Adrenal gland (tissue), 5 donors: ENCODE results near the gene GRB10.

ENCODE experiments used
- POLR2A ChIP-seq, 2 donors: fragments of 450-650 bp; IDR thresholded peaks; one replicate each; pipeline ENCODE4 v1.6.1; 2017; ENCODE audit warnings: antibody characterized with exemption in 2 of 2, mild to moderate bottlenecking in 2 of 2, moderate library complexity in 1 of 2
- TF ChIP-seq, protein P1 (sequence below), 6 experiments: fragments of 450-650 bp in 4 of 6; fragments of 200-600 bp in 2 of 6; sonication (generic) in 1 of 6; IDR thresholded peaks; 1 replicate in 5 of 6; 2 replicates in 1 of 6; pipeline versions ENCODE4 v1.5.1 to v1.8.0; 2016 to 2021; ENCODE audit warnings: antibody characterized with exemption in 6 of 6, mild to moderate bottlenecking in 2 of 6, moderate library complexity in 1 of 6
- donor health status: DM: no; HTN: no; CAD: no.

DNA sequence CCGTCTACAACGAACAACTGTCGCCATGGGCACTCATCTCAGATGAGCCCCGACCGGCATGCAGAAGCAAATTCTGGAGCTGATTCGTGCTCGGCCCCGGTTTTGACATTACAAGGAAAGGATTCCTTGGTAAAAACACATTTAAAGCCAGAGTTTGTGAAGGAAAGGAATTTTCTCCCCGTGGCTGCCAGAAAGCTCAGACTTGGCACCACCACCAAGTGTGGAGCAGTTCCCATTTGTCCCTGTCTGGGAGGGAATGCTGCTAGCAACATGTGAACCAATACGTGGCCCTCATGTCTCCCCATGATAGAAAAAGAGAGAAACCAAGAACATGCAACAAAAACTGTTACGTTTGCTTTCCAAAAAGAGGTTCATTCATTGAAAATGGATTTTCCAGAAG lies 162.3 kb downstream of the GRB10 start:
- TF ChIP-seq, protein P1, sequence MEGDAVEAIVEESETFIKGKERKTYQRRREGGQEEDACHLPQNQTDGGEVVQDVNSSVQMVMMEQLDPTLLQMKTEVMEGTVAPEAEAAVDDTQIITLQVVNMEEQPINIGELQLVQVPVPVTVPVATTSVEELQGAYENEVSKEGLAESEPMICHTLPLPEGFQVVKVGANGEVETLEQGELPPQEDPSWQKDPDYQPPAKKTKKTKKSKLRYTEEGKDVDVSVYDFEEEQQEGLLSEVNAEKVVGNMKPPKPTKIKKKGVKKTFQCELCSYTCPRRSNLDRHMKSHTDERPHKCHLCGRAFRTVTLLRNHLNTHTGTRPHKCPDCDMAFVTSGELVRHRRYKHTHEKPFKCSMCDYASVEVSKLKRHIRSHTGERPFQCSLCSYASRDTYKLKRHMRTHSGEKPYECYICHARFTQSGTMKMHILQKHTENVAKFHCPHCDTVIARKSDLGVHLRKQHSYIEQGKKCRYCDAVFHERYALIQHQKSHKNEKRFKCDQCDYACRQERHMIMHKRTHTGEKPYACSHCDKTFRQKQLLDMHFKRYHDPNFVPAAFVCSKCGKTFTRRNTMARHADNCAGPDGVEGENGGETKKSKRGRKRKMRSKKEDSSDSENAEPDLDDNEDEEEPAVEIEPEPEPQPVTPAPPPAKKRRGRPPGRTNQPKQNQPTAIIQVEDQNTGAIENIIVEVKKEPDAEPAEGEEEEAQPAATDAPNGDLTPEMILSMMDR (IDR thresholded peaks at IDR 0.05) = no peak
- no peak for TF ChIP-seq POLR2A (IDR thresholded peaks at IDR 0.05)
